Stomach (tissue), 4 donors: Measurements from ENCODE around the gene CSNK2A2.

ENCODE experiments used
- CTCF ChIP-seq, 7 experiments: fragments of 450-650 bp in 4 of 7; fragments of 200-600 bp in 3 of 7; sonication (generic) in 3 of 7; IDR thresholded peaks; one replicate each; pipeline ENCODE4 v1.5.1; 2016 to 2019; ENCODE audit warnings: antibody characterized with exemption in 7 of 7, control low read depth in 2 of 7, mild to moderate bottlenecking in 1 of 7
- EP300 ChIP-seq: sonication (generic); formaldehyde crosslinking; IDR thresholded peaks from one replicate; pipeline ENCODE4 v1.6.1; 2017; ENCODE audit warnings: antibody characterized with exemption
- POLR2A ChIP-seq, 4 donors: fragments of 450-650 bp; IDR thresholded peaks; one replicate each; pipeline ENCODE4 v1.6.1; 2016; ENCODE audit warnings: antibody characterized with exemption in 4 of 4, control low read depth in 2 of 4, mild to moderate bottlenecking in 1 of 4, moderate library complexity in 1 of 4
- POLR2AphosphoS5 ChIP-seq, 3 donors: sonication (generic); formaldehyde crosslinking; IDR thresholded peaks; one replicate each; pipeline ENCODE4 v1.6.1; 2016; ENCODE audit warnings: antibody characterized with exemption in 3 of 3

- TF ChIP-seq CTCF (IDR thresholded peaks at IDR 0.05) (no peak), EP300 (no peak), POLR2AphosphoS5 (IDR thresholded peaks at IDR 0.05) (no peak), POLR2A (IDR thresholded peaks at IDR 0.05) (no peak)
Observed at GRCh38 chr16:58234831-58235595, 37.1 kb upstream of the CSNK2A2 start.
